Myocyte (in vitro differentiated cells): Measurements from ENCODE around the gene ADGRB2. TPM values are rescaled to one million over a fixed set of nuclear protein-coding genes. Genes with fewer than 3 reads are reported as not detected.

ENCODE experiments used
- DNase-seq: peaks from one replicate; pipeline ENCODE4 v3.0.0-alpha.2; 2012; ENCODE audit warnings: low read depth
- total RNA-seq: library from RNA; depleted of rRNA; stranded (reverse); fragments of >200 nt; gene quantifications from 2 replicates; pipeline ENCODE4 v1.2.3, GENCODE V29; 2014

Gene ADGRB2
- total RNA-seq, 1 donor from 2014 or later: 15.8 TPM

GRCh38 chr1:31795096-31795675, 31.0 kb upstream of the ADGRB2 start:
- DNase-seq: no peak

- no peak for DNase-seq
These were observed 29.6 kb upstream of the ADGRB2 start for GRCh38 chr1:31793586-31794285.

GRCh38 chr1:31793086-31793485, 28.9 kb upstream of the ADGRB2 start:
- no peak for DNase-seq

GRCh38 chr1:31792541-31792940, 28.4 kb upstream of the ADGRB2 start:
- DNase-seq: no peak

GRCh38 chr1:31792116-31792515, 28.0 kb upstream of the ADGRB2 start:
- DNase-seq: peak; percentile 32

GRCh38 chr1:31791131-31791858, 27.2 kb upstream of the ADGRB2 start:
- DNase-seq: no peak

GRCh38 chr1:31790641-31791091, 26.5 kb upstream of the ADGRB2 start:
- no peak for DNase-seq

- DNase-seq: no peak
These were observed 26.0 kb upstream of the ADGRB2 start for GRCh38 chr1:31790140-31790539.

- DNase-seq: peak; percentile 93
These were observed 25.3 kb upstream of the ADGRB2 start for GRCh38 chr1:31789259-31790065.

GRCh38 chr1:31788825-31789256, 24.7 kb upstream of the ADGRB2 start:
- DNase-seq: peak; percentile 55

- peak; percentile 89 for DNase-seq
These were observed 24.1 kb upstream of the ADGRB2 start for GRCh38 chr1:31788138-31788824.

GRCh38 chr1:31787786-31788137, 23.6 kb upstream of the ADGRB2 start:
- no peak for DNase-seq

GRCh38 chr1:31787261-31787660, 23.1 kb upstream of the ADGRB2 start:
- no peak for DNase-seq

GRCh38 chr1:31786366-31787060, 22.4 kb upstream of the ADGRB2 start:
- DNase-seq: no peak

- no peak for DNase-seq
These were observed 21.8 kb upstream of the ADGRB2 start for GRCh38 chr1:31785947-31786290.

GRCh38 chr1:31785020-31785946, 21.1 kb upstream of the ADGRB2 start:
- no peak for DNase-seq

GRCh38 chr1:31784356-31785019, 20.3 kb upstream of the ADGRB2 start:
- no peak for DNase-seq

- DNase-seq: no peak
These were observed 19.7 kb upstream of the ADGRB2 start for GRCh38 chr1:31783846-31784245.
